HG02610 (cell line): ENCODE measurements around the gene GAMT.

ENCODE experiments used
- ATAC-seq: cut with Tn5 transposase; IDR thresholded peaks from one replicate; pipeline ENCODE4 v1.9.1; 2021; ENCODE audit warnings: mild to moderate bottlenecking, moderate library complexity; ENCODE audit not compliant: unreplicated experiment

Gene GAMT

DNA sequence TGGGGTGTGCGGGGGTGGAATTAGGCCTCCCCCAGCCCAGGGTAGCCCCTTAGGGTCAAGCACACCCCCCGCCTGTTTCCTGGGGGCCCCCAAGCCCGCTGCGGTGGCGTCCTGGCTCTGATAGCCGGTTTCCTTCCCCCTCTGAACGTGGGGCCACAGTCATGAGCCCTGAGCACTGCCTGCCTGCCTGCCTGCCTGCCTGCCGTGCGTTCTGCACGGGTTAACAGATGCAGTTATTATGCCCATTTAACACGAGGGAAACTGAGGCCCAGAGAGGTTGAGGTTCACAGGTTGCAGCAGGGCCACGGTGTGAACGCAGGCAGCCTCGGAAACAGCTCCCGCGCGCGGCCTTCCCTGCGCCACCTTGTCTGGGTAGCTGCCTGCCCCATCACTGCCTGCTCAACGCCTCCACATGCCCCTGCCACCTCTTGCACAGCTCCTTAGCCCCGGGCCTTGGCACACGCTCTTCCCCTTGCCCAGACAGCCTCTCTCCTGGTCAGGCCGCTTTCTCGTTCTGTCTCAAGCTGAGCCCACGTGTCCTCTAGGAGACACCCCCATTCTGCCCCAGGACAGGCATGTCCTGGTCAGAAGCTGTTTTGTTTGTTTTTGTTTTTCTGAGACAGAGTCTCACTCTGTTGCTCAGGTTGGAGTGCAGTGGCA is 1.2 kb upstream of the GAMT start:
- ATAC-seq, result no peak

DNA sequence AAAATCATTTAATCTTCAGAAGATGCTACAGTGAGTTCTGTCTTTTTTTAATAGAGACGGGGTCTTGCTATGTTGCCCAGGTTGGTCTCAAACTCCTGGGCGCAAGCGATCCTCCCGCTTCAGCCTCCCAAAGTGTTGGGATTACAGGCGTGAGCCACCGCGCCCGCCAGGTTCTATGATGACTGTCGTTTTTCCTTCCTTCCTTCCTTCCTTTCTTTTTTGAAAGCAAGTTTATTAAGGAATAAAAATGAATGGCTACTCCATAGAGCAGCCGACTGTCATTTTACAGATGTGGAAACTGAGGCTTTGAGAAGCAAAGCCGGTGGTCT is 511 bp upstream of the GAMT start:
- no peak for ATAC-seq

DNA sequence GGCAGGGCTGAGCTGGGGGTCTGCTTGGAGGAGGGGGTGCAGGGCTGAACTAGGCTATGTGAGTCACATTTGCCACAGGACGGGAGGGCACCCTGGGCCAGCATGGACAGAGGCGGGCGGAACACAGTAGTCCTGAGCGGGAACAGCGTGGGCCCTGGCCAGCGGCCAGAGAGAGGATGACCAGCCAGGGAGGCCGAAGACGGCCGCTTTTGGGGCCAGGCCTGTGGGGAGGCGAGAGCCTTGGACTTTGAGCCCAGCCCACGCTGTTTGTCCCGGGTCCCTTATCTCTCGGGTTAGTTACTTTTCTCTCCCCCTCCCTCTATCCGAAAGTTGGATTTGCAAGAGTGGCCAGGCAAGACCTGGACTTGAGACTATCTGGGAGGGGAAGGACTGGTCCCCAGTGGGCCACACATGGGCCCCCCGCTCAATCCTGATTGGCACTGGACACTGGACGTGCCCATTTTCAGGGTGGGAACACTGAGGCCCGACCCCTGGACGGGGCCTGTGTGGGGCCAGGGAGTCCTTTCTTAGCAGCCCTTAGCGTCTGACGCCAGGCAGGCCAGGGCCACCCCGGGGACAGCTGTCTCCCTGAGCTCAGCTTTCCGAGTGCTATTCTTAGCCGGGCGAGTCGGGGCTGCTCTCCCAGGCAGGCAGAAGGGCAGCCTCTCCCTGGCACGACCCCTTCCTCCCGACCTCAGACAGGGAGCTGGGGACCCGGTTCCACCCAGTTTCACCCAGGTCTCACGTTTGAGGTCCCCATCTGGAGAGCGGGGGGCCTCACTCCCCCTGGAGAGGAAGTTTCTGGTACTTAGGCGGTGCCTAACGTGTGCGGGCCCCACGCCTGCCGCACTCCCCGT is 833 bp downstream of the GAMT start:
- no peak for ATAC-seq

DNA sequence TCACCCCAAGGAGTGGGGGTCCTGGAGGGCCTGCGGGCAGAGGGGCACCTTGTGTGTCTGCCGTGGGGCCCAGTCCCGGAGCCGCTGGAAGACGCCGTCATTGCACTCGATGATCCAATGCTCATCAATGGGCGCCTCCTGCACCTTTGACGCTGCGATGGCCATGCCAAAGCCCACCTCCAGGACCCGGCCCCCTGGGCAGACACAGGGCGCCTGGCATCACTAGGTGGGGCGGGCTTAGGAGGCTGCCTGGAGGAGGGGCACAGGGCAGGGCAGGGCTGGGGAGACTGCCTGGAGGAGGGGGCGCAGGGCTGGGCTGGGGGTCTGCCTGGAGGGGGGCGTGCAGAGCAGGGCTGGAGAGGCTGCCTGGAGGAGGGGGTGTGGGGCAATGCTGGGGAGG is 1.6 kb downstream of the GAMT start:
- no peak for ATAC-seq

DNA sequence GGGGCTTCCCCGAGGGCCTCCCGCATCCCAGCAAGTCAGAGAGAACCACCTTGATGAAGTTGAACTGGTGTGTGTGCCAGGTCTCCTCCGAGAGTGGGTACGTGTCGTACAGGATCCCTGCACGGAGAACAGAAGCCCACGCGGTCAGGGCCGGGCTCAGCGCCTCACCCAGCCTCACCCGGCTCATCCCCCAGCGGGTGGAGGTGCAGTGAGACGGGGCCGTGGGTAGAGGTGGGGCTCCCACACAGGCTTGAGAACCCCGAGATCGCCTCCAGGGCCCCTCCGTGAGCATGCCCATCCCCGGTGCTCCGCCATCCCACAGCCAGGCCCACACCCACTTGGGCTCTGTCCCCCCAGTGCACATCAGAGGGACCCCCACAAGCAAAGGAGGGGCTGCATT is 2.3 kb downstream of the GAMT start:
- ATAC-seq, result no peak

DNA sequence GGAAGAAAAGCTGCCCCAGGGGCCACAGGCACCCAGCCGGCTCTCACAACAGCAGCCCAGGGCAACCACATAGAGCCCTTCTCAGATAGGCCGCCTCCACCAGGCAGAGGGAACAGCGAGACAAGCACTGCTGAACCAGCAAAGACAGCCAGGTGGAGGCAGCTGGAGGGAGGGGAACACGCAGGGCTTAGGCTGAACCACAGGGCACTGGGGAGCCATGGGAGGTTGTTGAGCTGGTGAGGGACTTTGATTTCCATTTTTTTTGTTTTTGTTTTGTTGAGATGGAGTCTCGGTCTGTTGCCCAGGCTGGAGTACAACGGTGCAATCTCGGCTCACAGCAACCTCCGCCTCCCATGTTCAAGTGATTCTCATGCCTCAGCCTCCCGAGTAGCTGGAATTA is 3.5 kb downstream of the GAMT start:
- ATAC-seq, result no peak

DNA sequence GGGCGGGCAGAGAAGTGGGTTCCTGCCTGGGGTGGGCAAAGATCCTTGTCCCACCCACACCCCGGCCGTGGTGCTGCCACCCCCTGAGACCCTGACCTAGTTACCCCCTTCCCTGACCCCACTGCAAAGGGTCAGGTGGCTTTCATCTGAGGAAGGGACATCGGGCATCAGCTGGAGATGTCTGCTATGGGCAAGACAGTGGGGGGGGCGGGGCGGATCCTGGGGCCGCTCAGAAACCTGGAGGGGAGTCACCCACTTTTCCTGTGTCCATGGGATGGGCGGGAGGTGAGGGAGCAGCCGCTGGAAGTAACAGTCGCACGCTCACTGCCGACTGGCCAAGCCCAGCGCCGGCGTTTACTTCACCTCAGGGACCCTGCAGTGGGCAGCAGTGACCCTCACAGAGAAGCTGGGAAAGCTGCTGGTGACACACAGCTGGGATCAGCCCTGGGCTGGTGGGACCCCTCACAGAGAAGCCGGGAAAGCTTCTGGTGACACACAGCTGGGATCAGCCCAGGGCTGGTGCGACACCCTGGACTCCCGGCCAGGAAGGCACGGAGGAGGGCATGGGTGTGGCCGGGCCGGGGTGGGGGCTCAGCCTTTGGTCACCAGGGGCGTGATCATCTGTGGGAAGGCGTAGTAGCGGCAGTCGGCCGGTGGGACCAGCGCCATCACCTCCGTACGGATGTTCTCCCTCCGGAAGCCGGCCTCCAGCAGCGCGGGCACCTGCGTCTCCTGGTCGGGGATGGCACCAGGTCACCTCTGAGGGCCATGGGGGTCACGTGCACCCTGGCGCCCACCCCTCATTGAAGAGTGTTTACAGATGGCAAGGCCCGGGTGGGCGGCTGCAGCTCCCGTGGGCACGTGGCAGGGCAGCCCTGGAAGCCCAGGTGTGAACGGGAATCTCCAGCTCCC is 4.3 kb downstream of the GAMT start:
- ATAC-seq, result no peak

DNA sequence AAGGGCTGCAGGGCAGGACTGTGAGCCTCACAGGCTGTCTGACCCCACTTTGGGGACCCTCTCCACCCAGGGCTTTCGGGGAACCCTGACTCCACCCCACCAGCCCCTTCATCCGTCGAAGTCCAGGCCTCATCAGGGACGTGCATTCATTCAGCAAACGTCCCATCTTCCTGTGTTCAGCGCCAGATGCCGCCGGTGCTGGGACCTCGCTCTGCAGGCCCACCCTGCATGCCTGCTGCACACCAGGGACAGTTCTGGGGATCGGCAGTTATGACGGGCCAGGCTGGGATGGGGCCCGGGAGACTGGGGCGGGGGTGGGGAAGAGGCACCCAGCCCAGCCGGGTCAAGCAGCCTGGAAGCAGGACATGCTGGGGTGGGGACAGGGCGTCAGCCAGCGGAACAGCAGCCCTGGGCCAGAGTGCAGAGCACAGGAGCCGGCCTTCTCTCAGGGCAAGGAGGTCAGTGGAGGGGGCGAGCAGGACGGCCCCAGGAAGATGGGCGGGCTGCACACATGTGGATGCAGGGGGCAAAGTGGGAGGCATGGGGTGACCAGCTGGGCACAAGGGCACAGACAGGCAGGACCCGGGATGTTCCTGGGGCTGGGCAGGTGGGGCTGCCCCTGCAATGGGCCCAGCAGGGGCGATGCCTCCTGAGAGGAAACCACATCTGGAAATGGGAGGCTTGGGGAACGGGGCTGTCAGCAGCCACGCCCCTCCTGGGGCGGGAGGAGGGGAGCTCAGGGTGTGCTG is 5.1 kb downstream of the GAMT start:
- ATAC-seq, result no peak

DNA sequence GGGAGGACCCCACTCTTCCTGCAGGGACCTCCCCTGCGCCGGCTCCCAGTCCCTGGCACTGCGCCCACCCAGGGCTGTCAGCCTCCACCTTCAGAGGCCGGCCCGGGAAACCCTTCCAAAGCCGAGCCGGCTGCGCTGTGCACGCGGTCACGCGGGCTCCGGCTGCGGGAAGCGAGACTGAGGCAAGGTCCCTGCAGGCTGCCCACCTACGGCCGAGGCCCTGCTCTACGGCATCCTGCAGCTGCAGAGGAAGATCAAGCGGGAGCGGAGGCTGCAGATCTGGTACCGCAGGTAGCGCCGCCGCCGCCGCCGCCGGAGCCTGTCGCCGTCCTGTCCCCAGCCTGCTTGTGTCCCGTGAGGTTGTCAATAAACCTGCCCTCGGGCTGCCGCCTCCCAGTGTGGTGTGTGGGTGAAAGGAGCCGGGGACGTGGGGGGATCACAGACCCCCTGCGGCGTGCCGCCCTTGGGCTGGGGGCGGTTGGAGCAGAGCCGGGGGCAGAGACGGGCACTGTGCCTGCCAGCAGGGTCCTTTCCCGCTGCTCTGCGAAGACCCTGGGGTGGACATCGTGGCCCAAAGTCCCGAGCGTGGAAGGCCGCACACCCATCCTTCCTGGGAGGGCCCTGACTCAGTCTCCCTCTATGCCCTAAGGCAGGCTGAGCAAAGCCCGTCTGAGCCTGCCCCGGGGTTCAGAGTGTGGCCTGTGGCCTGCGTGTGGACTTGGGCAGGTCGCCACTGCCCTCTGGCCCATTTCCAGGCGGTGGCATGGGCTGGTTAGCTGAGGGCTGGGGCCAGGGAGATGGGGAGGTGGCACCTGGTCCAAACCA is 5.9 kb downstream of the GAMT start:
- no peak for ATAC-seq

DNA sequence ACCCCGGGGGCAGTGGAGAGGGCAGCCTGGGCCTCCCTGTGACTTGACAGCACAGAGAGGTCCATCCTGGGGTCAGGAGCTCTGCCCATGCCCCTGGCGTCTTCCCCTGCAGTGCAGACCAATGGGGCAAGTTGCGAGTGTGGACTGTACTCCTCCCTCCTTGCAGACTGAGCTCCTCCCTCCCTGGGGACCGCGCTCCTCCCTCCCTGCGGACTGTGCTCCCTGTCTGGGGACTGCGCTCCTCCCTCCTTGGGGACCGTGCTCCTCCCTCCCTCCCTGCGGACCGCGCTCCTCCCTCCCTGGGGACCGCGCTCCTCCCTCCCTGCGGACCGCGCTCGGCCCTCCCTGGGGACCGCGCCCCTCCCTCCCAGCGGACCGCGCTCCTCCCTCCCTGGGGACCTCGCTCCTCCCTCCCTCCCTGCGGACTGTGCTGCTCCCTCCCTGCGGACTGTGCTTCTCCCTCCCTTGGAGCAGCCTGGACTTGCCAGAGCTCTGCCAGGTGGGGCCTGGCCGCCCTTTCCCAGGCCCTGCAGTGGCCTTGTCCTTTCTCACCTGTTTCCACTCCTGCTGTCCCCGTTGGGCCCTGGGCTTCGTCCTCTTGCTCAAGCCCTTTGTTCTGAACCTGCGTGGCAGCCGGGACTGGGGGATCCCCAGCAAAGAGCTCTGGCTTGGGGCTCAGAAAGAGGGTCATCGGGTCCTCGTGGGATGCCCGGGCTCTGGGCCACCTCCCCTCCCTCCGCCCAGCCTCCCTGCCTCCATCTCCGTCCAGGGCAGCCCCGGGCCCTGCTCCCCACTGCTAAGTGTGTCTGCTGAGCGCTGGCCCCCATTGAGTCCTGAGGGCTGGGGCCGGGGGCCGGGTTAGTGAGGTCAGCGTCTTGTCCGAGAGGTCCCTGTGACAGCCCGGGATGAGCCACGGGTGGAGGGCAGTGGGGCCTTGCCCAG is 6.8 kb downstream of the GAMT start:
- ATAC-seq, result no peak

DNA sequence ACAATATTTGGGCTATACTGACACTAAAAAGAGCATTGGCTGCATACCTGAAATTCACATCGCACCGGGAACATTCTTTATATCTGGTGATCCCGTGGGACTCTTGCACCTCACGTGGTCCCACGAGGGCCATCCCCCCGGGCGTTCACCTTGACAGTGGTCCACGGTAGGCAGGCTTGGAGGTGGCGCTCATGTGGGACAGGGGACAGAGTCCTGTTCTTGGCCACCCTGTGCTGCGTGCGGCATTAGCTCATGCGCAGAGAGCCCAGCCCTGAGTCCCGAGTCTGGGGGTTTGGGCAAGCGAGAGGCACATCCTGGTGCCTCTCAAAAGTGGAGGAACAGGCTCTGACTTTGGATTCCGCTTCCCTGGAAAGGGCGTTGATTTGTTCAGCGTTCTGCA is 7.5 kb downstream of the GAMT start:
- no peak for ATAC-seq

DNA sequence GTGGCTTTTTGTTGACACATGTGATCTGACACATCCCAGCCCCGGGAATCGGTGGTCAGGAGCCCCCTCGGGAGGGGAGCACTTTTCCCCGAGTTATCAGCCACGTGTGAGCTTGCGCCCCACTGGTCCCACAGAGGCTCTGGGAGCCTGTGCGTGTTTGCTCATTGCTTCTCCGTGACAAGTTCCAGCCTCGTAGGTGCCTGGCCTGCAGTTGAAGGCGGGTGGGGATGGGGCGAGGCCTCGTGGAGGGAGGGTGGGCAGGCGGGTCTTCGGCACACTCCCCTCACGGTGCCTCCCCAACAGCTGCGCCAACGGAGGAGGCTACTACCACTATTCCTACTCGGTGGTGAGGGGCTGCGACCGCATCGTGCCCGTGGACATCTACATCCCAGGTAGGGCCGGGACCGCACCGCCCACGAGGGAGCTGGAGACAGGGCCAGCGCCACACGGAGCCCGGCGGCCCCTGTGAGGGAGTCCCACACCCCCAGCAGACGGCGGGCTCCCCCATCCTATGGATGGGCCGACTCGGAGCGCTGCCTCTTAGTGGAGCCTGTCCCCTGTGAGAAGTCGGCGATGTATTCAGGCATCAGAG is 8.3 kb downstream of the GAMT start:
- no peak for ATAC-seq

DNA sequence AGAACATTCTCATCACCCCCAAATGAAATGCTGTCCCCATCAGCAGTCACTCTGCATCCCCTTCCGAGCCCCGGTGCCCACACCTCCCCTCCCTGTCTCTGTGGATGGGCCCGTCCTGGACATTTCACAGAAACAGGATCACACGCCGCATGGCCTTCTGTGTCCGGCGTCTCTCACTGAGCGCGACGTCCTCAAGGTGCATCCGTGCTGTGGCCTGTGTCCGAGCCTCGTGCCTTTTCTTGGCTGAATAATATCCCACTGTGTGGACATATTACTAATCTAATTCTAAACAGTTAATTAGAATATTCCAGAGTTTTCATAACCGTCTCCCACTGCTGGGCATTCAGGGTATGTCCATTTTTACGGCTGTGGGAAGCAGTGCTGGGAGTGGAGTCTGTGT is 8.9 kb downstream of the GAMT start:
- ATAC-seq, result no peak

DNA sequence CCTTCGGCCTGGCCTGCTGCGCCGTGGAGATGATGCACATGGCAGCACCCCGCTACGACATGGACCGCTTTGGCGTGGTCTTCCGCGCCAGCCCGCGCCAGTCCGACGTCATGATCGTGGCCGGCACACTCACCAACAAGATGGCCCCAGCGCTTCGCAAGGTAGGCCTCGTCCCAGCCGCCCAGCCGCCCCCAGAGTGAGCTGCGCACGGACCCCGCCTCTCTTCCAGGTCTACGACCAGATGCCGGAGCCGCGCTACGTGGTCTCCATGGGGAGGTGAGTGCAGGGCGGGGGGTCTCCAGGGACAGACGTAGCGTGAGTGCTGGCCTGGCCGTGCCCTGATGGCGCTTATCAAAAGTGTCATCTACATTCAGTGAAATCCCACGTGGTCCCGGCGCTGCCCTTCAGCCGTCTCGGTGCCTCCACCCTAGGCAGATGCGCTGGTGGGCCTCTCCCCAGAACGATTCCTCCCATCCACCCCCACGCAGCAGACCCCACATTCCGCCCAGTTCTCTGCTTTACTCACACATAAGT is 10.4 kb downstream of the GAMT start:
- ATAC-seq, result no peak

DNA sequence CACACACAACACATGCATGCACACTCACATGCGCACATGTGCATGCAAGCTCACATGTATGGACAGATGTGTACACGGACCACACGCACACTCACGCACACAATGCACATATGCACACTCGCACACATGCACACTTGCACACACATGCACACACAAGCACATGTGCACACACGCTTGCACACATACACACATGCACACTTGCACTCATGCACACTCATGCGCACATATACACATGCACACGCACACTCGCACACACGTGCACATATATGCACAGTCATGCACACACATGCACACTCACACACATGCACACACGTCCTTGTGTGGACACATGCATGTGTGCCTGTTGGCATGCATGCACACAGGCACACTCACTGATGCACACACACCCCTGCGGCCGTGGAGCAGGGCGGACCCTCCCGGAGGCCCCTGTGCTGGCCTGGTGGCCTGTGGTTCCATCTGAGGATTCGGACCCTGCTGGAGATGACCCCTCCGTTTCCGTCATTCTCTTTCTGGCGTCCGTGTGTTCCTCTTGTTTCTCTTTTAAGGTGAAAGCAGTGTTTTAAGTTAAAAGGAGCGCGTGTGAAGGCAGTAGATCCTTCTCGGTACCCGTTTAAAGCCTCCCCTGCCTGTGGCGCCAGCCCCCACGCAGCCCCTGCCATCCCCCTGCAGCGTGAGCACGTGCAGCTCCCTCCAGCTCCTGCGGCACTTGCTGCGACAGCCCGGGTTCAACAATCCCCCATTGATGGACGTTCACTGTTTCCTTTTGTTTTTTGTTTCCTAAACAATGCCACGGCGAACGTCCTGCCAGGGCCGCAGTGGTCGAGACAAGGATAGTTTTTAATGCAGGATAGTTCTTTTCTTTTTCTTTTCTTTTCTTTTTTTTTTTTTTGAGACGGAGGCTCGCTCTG is 12.1 kb downstream of the GAMT start:
- no peak for ATAC-seq

DNA sequence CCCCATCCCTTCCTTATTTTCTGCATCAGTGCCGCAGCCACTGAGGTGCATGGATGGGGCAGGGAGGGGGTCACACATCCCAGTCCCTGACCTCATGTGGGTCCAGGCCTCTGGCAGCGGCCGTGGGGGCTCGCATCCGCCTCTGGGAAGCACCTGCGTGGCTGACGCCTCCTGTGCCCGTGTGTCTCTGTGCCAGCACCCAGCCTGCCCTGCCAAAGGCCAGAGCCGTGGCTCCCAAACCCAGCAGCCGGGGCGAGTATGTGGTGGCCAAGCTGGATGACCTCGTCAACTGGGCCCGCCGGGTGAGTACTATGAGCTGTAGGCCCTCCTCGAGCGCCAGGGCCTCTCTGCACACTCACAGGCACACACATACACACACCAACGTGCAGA is 12.7 kb downstream of the GAMT start:
- ATAC-seq, result no peak
